ENCODE results near the gene AJAP1.

GRCh38 chr1:4703646-4704045, 49.2 kb downstream of the AJAP1 start:
- TF ChIP-seq CTCF (conservative IDR thresholded peaks at IDR 0.05), result no peak
- TF ChIP-seq EZH2 (IDR thresholded peaks at IDR 0.05; ENCODE audit: low read depth), result no peak
